HG02884 (cell line): ENCODE data around the gene EPS15.
"Not testable (repeated sequence)": the region's sequence is repeated elsewhere in the genome, so short reads cannot be mapped to it uniquely, and the experiment has no call there.

Source experiments
- ATAC-seq: cut with Tn5 transposase; IDR thresholded peaks from one replicate; pipeline ENCODE4 v1.9.1; 2021; ENCODE audit warnings: mild to moderate bottlenecking, moderate library complexity; ENCODE audit not compliant: unreplicated experiment

The EPS15 gene

GRCh38 chr1:51543858-51544257, 24.8 kb upstream of the EPS15 start:
- no peak for ATAC-seq

- ATAC-seq = no peak
Measured at GRCh38 chr1:51542158-51542953, 23.3 kb upstream of the EPS15 start.

GRCh38 chr1:51541313-51542050, 22.4 kb upstream of the EPS15 start:
- ATAC-seq = no peak

- no peak for ATAC-seq
Measured at GRCh38 chr1:51537568-51537967, 18.5 kb upstream of the EPS15 start.

- no peak for ATAC-seq
Measured at GRCh38 chr1:51535006-51535592, 16.0 kb upstream of the EPS15 start.

- ATAC-seq = no peak
Measured at GRCh38 chr1:51534447-51534846, 15.4 kb upstream of the EPS15 start.

- ATAC-seq = no peak
Measured at GRCh38 chr1:51532853-51533252, 13.8 kb upstream of the EPS15 start.

GRCh38 chr1:51530447-51530846, 11.4 kb upstream of the EPS15 start:
- not testable (repeated sequence) for ATAC-seq

- no peak for ATAC-seq
Measured at GRCh38 chr1:51527144-51527543, 8.1 kb upstream of the EPS15 start.

GRCh38 chr1:51526248-51526647, 7.2 kb upstream of the EPS15 start:
- ATAC-seq = no peak

- ATAC-seq = no peak
Measured at GRCh38 chr1:51525295-51525694, 6.2 kb upstream of the EPS15 start.

- no peak for ATAC-seq
Measured at GRCh38 chr1:51524817-51525216, 5.8 kb upstream of the EPS15 start.

GRCh38 chr1:51523931-51524330, 4.9 kb upstream of the EPS15 start:
- ATAC-seq = no peak

GRCh38 chr1:51520700-51521248, 1.7 kb upstream of the EPS15 start:
- no peak for ATAC-seq

GRCh38 chr1:51519865-51520699, 1.0 kb upstream of the EPS15 start:
- no peak for ATAC-seq

- peak; percentile 31 for ATAC-seq
Measured at GRCh38 chr1:51518586-51519047, 449 bp downstream of the EPS15 start.

- ATAC-seq = no peak
Measured at GRCh38 chr1:51518033-51518585, 957 bp downstream of the EPS15 start.

GRCh38 chr1:51517361-51518032, 1.6 kb downstream of the EPS15 start:
- ATAC-seq = no peak

- ATAC-seq = no peak
Measured at GRCh38 chr1:51516649-51517158, 2.4 kb downstream of the EPS15 start.
